Upper lobe of left lung (tissue), 4 donors: ENCODE measurements around the gene FOXJ1.

Source experiments
- EP300 ChIP-seq, 4 donors: sonication (generic); formaldehyde crosslinking; IDR thresholded peaks; one replicate each; pipeline ENCODE4 v1.5.1; 2017; ENCODE audit warnings: antibody characterized with exemption in 4 of 4, control low read depth in 2 of 4
- TF ChIP-seq, protein P1 (sequence below), 6 experiments: fragments of 450-650 bp in 4 of 6; fragments of 200-600 bp in 2 of 6; sonication (generic) in 2 of 6; IDR thresholded peaks; one replicate each; pipeline ENCODE4 v1.5.1; 2016 to 2019; ENCODE audit warnings: antibody characterized with exemption in 6 of 6

DNA sequence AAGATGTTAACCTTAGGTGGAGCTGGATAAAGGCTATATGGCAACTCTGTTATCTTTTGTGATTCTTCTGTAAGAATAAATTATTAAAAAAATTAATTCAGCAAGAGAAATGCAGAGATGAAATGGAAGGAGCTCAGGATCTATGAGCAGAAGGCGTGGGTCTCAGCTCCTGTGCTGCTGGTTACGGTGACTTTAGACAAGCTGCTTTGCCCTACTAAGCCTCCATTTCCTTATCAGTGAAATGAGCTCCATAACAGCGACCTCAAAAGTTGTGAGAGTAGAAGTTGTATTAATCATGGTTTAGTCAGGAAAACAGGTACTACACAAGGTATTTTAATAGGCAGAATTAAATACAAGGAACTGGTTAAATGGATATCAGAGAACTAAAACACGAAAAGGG, 48.2 kb upstream of the FOXJ1 start:
- TF ChIP-seq, protein P1, sequence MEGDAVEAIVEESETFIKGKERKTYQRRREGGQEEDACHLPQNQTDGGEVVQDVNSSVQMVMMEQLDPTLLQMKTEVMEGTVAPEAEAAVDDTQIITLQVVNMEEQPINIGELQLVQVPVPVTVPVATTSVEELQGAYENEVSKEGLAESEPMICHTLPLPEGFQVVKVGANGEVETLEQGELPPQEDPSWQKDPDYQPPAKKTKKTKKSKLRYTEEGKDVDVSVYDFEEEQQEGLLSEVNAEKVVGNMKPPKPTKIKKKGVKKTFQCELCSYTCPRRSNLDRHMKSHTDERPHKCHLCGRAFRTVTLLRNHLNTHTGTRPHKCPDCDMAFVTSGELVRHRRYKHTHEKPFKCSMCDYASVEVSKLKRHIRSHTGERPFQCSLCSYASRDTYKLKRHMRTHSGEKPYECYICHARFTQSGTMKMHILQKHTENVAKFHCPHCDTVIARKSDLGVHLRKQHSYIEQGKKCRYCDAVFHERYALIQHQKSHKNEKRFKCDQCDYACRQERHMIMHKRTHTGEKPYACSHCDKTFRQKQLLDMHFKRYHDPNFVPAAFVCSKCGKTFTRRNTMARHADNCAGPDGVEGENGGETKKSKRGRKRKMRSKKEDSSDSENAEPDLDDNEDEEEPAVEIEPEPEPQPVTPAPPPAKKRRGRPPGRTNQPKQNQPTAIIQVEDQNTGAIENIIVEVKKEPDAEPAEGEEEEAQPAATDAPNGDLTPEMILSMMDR (IDR thresholded peaks at IDR 0.05): no peak
- no peak for TF ChIP-seq EP300 (IDR thresholded peaks at IDR 0.05)
